Neural cell (in vitro differentiated cells): ENCODE results near the gene MAGIX.

ENCODE experiments used
- EP300 ChIP-seq: fragments of 450-650 bp; conservative IDR thresholded peaks from 2 replicates; pipeline ENCODE4 v1.6.1; 2014; ENCODE audit warnings: antibody characterized with exemption, mild to moderate bottlenecking, moderate library complexity; ENCODE audit not compliant: poor library complexity, severe bottlenecking
- EZH2 ChIP-seq: fragments of 200-600, 300-800 bp; shearing (Covaris generic), sonication (generic); IDR thresholded peaks from 2 replicates; pipeline ENCODE4 v1.6.1; 2014; ENCODE audit warnings: antibody characterized with exemption, low read length, borderline replicate concordance, mild to moderate bottlenecking; ENCODE audit not compliant: insufficient read depth, poor library complexity, severe bottlenecking
- POLR2AphosphoS5 ChIP-seq: IDR thresholded peaks from 2 replicates; pipeline ENCODE4 v1.6.1; 2012
- RAD21 ChIP-seq: fragments of 450-650 bp; conservative IDR thresholded peaks from 2 replicates; pipeline ENCODE4 v1.6.1; 2014; ENCODE audit warnings: antibody characterized with exemption, mild to moderate bottlenecking, moderate library complexity
- SMC3 ChIP-seq: fragments of 450-650 bp; conservative IDR thresholded peaks from 2 replicates; pipeline ENCODE4 v1.6.1; 2014; ENCODE audit warnings: antibody characterized with exemption, mild to moderate bottlenecking, moderate library complexity; ENCODE audit not compliant: poor library complexity
- TAF1 ChIP-seq: IDR thresholded peaks from 2 replicates; pipeline ENCODE4 v1.6.1; 2012; ENCODE audit warnings: low read depth
- TF ChIP-seq, protein P1 (sequence below): fragments of 450-650 bp; IDR thresholded peaks from 2 replicates; pipeline ENCODE4 v1.5.1; 2014; ENCODE audit warnings: antibody characterized with exemption, mild to moderate bottlenecking, moderate library complexity; ENCODE audit not compliant: poor library complexity, severe bottlenecking
- TF ChIP-seq, protein P2 (sequence below): IDR thresholded peaks from 2 replicates; pipeline ENCODE4 v1.6.1; 2012; ENCODE audit warnings: borderline replicate concordance

DNA sequence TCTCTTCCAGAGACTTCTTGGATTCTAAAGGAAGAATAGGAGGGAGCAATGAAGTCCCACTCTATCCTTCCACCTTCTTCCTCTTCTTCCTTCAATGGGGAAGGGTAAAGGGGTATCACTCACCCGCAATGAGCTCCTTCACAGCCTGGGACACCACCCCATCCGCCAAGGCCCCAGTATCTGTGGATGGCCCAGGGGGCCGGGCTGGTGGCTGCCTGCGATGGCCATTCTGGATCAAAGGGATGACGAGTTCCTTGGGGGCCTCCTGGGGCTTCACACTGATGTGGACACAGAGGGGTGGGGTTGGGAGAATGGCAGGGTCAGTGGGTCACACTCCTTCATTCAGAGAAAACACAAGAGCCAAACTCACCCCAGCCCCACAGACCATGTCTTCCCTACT is 40.1 kb upstream of the MAGIX start:
- no peak for TF ChIP-seq RAD21
- TF ChIP-seq, protein P1, sequence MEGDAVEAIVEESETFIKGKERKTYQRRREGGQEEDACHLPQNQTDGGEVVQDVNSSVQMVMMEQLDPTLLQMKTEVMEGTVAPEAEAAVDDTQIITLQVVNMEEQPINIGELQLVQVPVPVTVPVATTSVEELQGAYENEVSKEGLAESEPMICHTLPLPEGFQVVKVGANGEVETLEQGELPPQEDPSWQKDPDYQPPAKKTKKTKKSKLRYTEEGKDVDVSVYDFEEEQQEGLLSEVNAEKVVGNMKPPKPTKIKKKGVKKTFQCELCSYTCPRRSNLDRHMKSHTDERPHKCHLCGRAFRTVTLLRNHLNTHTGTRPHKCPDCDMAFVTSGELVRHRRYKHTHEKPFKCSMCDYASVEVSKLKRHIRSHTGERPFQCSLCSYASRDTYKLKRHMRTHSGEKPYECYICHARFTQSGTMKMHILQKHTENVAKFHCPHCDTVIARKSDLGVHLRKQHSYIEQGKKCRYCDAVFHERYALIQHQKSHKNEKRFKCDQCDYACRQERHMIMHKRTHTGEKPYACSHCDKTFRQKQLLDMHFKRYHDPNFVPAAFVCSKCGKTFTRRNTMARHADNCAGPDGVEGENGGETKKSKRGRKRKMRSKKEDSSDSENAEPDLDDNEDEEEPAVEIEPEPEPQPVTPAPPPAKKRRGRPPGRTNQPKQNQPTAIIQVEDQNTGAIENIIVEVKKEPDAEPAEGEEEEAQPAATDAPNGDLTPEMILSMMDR = no peak
- TF ChIP-seq EP300 = no peak
- TF ChIP-seq POLR2AphosphoS5 = no peak
- no peak for TF ChIP-seq SMC3
- no peak for TF ChIP-seq TAF1
- TF ChIP-seq, protein P2, sequence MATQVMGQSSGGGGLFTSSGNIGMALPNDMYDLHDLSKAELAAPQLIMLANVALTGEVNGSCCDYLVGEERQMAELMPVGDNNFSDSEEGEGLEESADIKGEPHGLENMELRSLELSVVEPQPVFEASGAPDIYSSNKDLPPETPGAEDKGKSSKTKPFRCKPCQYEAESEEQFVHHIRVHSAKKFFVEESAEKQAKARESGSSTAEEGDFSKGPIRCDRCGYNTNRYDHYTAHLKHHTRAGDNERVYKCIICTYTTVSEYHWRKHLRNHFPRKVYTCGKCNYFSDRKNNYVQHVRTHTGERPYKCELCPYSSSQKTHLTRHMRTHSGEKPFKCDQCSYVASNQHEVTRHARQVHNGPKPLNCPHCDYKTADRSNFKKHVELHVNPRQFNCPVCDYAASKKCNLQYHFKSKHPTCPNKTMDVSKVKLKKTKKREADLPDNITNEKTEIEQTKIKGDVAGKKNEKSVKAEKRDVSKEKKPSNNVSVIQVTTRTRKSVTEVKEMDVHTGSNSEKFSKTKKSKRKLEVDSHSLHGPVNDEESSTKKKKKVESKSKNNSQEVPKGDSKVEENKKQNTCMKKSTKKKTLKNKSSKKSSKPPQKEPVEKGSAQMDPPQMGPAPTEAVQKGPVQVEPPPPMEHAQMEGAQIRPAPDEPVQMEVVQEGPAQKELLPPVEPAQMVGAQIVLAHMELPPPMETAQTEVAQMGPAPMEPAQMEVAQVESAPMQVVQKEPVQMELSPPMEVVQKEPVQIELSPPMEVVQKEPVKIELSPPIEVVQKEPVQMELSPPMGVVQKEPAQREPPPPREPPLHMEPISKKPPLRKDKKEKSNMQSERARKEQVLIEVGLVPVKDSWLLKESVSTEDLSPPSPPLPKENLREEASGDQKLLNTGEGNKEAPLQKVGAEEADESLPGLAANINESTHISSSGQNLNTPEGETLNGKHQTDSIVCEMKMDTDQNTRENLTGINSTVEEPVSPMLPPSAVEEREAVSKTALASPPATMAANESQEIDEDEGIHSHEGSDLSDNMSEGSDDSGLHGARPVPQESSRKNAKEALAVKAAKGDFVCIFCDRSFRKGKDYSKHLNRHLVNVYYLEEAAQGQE = no peak
- no peak for TF ChIP-seq EZH2
